Measurements from ENCODE around the gene OCA2. TPM values are rescaled to one million over a fixed set of nuclear protein-coding genes. Genes with fewer than 3 reads are reported as not detected.

OCA2 gene
- total and polyA plus RNA-seq, 11 donors = 0.04 to 0.10 (median 0.07) TPM; not detected in 8

DNA sequence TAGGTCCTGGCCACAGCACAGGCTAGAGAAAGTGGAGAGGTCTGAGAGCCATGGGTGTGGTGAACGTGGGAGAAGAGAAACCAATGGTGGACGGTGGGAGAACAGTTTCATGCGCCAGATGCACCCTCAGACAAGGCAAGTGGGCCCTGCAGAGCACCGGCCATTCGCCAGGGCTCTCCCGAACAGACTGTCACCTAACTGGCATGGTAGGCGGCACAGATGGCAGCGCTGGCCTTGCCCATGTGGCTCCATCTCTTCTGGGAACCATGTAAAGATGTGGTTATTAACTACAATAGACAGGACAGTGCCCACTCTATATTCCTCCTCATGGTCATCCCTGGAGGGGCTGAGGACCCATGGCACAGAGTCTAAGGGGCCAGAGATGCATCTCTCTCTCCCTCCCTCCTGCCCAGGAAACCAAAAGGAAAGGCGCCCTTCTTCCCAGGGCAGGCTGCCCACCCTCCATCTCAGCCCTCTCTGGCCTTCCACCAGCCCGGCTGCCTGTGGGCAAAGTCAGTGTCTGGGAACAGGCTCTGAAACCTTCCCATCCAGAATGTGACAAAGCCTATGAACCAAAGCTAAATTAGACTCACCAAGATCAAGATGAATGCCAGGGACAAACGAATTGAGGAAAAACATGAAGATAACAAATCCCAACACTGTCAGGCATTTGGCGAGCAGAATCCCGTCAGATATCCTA, 147.8 kb downstream of the OCA2 start:
- no peak for DNase-seq
- intact Hi-C loops (cut with DNase I) = no loop called here
- no peak for ATAC-seq
- no peaks in the 10 kb centered on the region for H3K9me3 ChIP-seq
- H3K27me3 ChIP-seq = no peaks in the 10 kb centered on the region
- TF ChIP-seq CTCF (IDR thresholded peaks at IDR 0.05) = no peak
- TF ChIP-seq POLR2A (IDR thresholded peaks at IDR 0.05) = no peak
- no peaks in the 10 kb centered on the region for H3K4me1 ChIP-seq
- no peak overlapping the region for H3K4me3 ChIP-seq
- H3K36me3 ChIP-seq = no peaks in the 10 kb centered on the region
- H3K27ac ChIP-seq = no peak overlapping the region
- WGBS, 4 donors = 82 to 87% (median 85%) methylated on average over 13 of the region's 13 CpGs

- H3K27ac ChIP-seq = no peak overlapping the region
- H3K27me3 ChIP-seq = no peaks in the 10 kb centered on the region
- intact Hi-C loops (cut with DNase I) = no loop called here
- H3K4me3 ChIP-seq = no peak overlapping the region
- H3K9me3 ChIP-seq = no peaks in the 10 kb centered on the region
- no peak for ATAC-seq
- 82 to 91% (median 85%) methylated on average over 10 of the region's 10 CpGs for WGBS, 4 donors
- TF ChIP-seq CTCF (IDR thresholded peaks at IDR 0.05) = no peak
- TF ChIP-seq POLR2A (IDR thresholded peaks at IDR 0.05) = no peak
- no peak for DNase-seq
- H3K4me1 ChIP-seq = no peaks in the 10 kb centered on the region
- no peaks in the 10 kb centered on the region for H3K36me3 ChIP-seq
Observed at GRCh38 chr15:27949089-27949488, 150.0 kb downstream of the OCA2 start.

GRCh38 chr15:27939246-27939645, 159.9 kb downstream of the OCA2 start:
- 62 to 81% (median 77%) methylated on average over 2 of the region's 2 CpGs for WGBS, 4 donors
- ATAC-seq = no peak

GRCh38 chr15:27937851-27938250, 161.3 kb downstream of the OCA2 start:
- Histone ChIP-seq H3K27ac (no peak overlapping the region), H3K4me1 (no peaks in the 10 kb centered on the region), H3K4me3 (no peak overlapping the region), H3K27me3 (peaks cover 0 to 27% (median 0%) of the 10 kb centered on the region in 9 donors), H3K36me3 (no peaks in the 10 kb centered on the region), H3K9me3 (peaks cover 0 to 10% (median under 1%) of the 10 kb centered on the region in 12 donors)
- WGBS, 4 donors = 40 to 51% (median 47%) methylated on average over 1 of the region's 1 CpG
- DNase-seq (no peak), ATAC-seq (no peak)
- intact Hi-C loops (cut with DNase I) = no loop called here
- TF ChIP-seq CTCF (IDR thresholded peaks at IDR 0.05) (no peak), POLR2A (IDR thresholded peaks at IDR 0.05) (no peak)

More at GRCh38 chr15:27939246-27939645, 159.9 kb downstream of the OCA2 start:
- Histone ChIP-seq H3K27ac (no peak overlapping the region), H3K36me3 (no peaks in the 10 kb centered on the region), H3K9me3 (no peaks in the 10 kb centered on the region), H3K4me1 (no peaks in the 10 kb centered on the region), H3K27me3 (peaks cover 0 to 27% (median 0%) of the 10 kb centered on the region in 9 donors), H3K4me3 (no peak overlapping the region)
- intact Hi-C loops (cut with DNase I) = no loop called here
- DNase-seq = no peak
- TF ChIP-seq CTCF (IDR thresholded peaks at IDR 0.05) = no peak
- TF ChIP-seq POLR2A (IDR thresholded peaks at IDR 0.05) = no peak

Measured in heart left ventricle (tissue), 16 donors.